HEK293 (cell line): ENCODE measurements around the gene VSTM2L.

Experiments
- CTCF ChIA-PET: fragments of 350-600 bp; formaldehyde crosslinking; extraction: SDS; loops from one replicate; lab custom pipeline; 2021; ENCODE audit warnings: antibody characterized with exemption; lab: Yijun Ruan, JAX
- POLR2A ChIA-PET: fragments of 300-600 bp; formaldehyde crosslinking; extraction: SDS; loops from one replicate; lab custom pipeline; 2020; ENCODE audit warnings: antibody characterized with exemption, inconsistent platforms; lab: Yijun Ruan, JAX
- H3K27ac ChIP-seq: fragments of 200-500 bp; sonication (Bioruptor generic); 2 replicates; pipeline ENCODE4 v1.5.1; 2014; ENCODE audit warnings: low read depth, low read length, control low read depth, inconsistent platforms; ENCODE audit errors: extremely low read depth
- H3K36me3 ChIP-seq, 2 experiments: fragments of 200-500 bp in 1 of 2; sonication (Bioruptor generic) in 1 of 2; 1 replicate in 1 of 2; 2 replicates in 1 of 2; pipeline ENCODE4 v1.5.1; 2014 to 2017; ENCODE audit warnings: inconsistent platforms in 2 of 2, low read length in 2 of 2; ENCODE audit not compliant: control insufficient read depth in 2 of 2, insufficient read depth in 1 of 2
- H3K4me1 ChIP-seq: fragments of 200-500 bp; sonication (Bioruptor generic); 2 replicates; pipeline ENCODE4 v1.5.1; 2014; ENCODE audit warnings: mild to moderate bottlenecking, low read length, inconsistent platforms; ENCODE audit not compliant: control insufficient read depth, insufficient read depth
- H3K4me3 ChIP-seq: 2 replicates; pipeline ENCODE4 v1.5.1; 2011; ENCODE audit warnings: low read depth, mild to moderate bottlenecking, control low read depth, low read length, moderate library complexity
- H3K9me3 ChIP-seq: fragments of 200-500 bp; sonication (Bioruptor generic); 2 replicates; pipeline ENCODE4 v1.5.1; 2014; ENCODE audit warnings: low read depth, low read length, inconsistent platforms; ENCODE audit not compliant: control insufficient read depth, insufficient read depth
- EGR2 ChIP-seq: fragments of 450-650 bp; formaldehyde crosslinking; IDR thresholded peaks from 2 replicates; pipeline ENCODE4 v1.5.1; 2016; ENCODE audit warnings: low read depth, missing biosample characterization, missing genetic modification characterization
- HOXC10 ChIP-seq: sonication (generic); formaldehyde crosslinking; IDR thresholded peaks from 2 replicates; pipeline ENCODE4 v1.8.1; 2023; ENCODE audit warnings: mild to moderate bottlenecking, missing genetic modification reagents
- SALL2 ChIP-seq: fragments of 450-650 bp; formaldehyde crosslinking; IDR thresholded peaks from 2 replicates; pipeline ENCODE4 v1.5.0; 2017; ENCODE audit warnings: missing biosample characterization, mild to moderate bottlenecking, missing genetic modification characterization, borderline replicate concordance
- SCRT2 ChIP-seq: fragments of 450-650 bp; formaldehyde crosslinking; IDR thresholded peaks from 2 replicates; pipeline ENCODE4 v1.5.1; 2016; ENCODE audit warnings: missing biosample characterization, missing genetic modification characterization
- ZFHX2 ChIP-seq: fragments of 450-650 bp; formaldehyde crosslinking; conservative IDR thresholded peaks from 2 replicates; pipeline ENCODE4 v1.5.1; 2016; ENCODE audit warnings: missing biosample characterization, missing genetic modification characterization
- ZNF133 ChIP-seq: fragments of 450-650 bp; formaldehyde crosslinking; IDR thresholded peaks from 2 replicates; pipeline ENCODE4 v1.5.1; 2016; ENCODE audit warnings: missing biosample characterization, missing genetic modification characterization
- ZNF341 ChIP-seq: fragments of 450-650 bp; formaldehyde crosslinking; IDR thresholded peaks from 2 replicates; pipeline ENCODE4; 2016; ENCODE audit warnings: low read depth, missing biosample characterization, missing genetic modification characterization
- ZNF501 ChIP-seq: fragments of 450-650 bp; formaldehyde crosslinking; IDR thresholded peaks from 2 replicates; pipeline ENCODE4 v1.5.1; 2016; ENCODE audit warnings: missing biosample characterization, missing genetic modification characterization
- ZNF548 ChIP-seq: fragments of 450-650 bp; formaldehyde crosslinking; IDR thresholded peaks from 2 replicates; pipeline ENCODE4 v1.5.1; 2016; ENCODE audit warnings: missing biosample characterization, missing genetic modification characterization
- ZNF623 ChIP-seq: fragments of 450-650 bp; formaldehyde crosslinking; IDR thresholded peaks from 2 replicates; pipeline ENCODE4 v1.5.1; 2016; ENCODE audit warnings: missing biosample characterization, missing genetic modification characterization
- ZNF624 ChIP-seq: fragments of 450-650 bp; formaldehyde crosslinking; IDR thresholded peaks from 2 replicates; pipeline ENCODE4 v1.5.1; 2017; ENCODE audit warnings: missing biosample characterization, missing genetic modification characterization
- ZNF791 ChIP-seq: fragments of 450-650 bp; formaldehyde crosslinking; IDR thresholded peaks from 2 replicates; pipeline ENCODE4 v1.5.1; 2016; ENCODE audit warnings: missing biosample characterization, missing genetic modification characterization
- TF ChIP-seq, protein P1 (sequence below): fragments of 450-650 bp; formaldehyde crosslinking; IDR thresholded peaks from 2 replicates; pipeline ENCODE4 v1.5.1; 2016; ENCODE audit warnings: missing biosample characterization, missing genetic modification characterization

VSTM2L gene

DNA sequence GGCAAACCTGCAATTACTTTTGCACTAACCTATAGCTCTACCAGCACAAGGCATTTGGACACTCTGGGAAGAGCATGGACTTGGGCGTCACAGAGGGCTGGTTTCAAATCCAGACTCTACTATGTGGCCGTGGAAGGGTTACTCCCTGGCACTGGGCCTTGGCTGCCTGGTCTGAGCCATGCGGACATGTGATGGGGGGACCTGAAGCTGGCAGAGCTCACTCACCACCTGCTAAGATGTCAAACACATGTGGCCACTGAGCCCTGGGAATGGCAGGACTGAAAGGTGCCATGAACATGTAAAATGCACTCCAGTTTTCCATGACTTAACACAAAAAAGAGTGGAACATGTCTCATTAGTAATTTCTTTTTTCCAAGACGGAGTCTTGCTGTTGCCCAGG lies 23.7 kb downstream of the VSTM2L start (continued):
- TF ChIP-seq SALL2 (tag by site-specific recombination) (no peak), ZNF624 (tag by site-specific recombination) (no peak), SCRT2 (tag by site-specific recombination) (no peak), ZNF501 (tag by site-specific recombination) (no peak), HOXC10 (CRISPR knock-in tag) (no peak)

DNA sequence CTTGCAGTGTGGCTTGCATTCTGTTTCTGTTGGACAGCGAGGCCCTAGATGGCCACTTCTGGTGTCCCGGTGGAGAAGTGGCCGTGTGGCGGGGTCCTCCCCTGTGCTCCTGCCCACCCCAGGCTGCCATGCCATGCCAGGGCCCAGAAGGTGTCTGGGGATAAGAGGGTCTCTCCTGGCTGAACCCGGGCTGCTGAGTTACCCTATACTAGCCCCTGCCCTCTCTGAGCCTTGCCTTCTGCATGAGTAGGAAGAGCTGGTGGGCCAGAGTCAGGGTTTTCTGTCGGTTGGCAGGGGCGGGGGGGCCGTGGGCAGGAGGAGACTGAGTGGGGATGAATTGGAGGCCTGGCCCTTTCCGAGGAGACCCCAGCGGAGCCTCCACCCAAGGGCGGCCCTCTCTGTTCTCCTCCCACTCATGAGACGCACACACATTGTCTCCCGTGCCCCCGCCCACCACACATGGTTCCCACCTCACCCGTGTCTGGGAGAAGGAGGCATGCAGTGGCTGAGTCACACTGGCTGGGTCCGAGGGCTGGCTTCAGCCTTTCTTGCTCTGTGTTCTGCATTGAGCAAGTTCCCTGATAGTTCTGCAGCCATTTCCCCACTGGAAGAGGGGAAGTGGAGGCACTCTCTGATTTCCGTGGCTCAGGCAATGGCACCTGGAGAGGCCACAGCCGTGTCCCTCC lies 24.6 kb downstream of the VSTM2L start:
- POLR2A ChIA-PET, result no interaction called here
- CTCF ChIA-PET, result interaction anchor here (1.1 kb wide), 1 partner anchor 293 kb away, joined by 3 read pairs; no protein-coding TSS in a partner anchor
- TF ChIP-seq EGR2 (tag by site-specific recombination) (peak; percentile 90), ZFHX2 (tag by site-specific recombination) (peak; percentile 89), ZNF133 (tag by site-specific recombination) (no peak), ZNF548 (tag by site-specific recombination) (no peak)

DNA sequence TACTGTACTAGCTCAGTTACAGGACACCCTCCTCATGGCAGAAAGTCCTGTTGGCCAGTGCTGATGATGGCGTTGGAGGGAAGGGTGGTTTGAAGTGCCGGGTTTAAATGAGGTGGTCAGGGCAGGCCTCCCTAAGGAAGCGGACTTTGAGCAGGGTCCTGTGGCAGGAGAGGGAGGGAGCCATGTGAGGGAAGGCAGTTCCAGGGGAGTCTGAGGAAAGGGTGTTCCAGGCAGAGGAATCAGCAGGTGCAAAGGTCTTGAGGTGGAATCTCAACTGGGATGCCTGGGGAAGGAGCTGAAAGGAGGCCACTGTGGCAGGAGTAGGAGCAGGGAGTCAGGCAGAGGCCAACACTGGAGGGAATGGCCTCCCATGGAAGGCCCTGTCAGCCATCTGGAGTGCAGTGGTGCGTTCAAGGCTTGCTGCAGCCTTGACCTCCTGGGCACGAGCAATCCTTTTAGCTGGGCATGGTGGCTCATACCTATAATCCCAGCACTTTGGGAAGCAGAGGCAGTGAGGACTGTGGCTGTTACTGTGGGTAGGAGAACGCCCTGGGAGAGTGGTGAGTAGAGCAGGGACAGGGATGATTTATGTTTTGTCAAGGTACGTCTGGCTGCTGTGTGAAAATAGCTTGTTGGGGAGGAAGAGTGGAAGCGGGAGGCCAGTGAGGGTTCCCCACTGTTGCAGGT lies 26.2 kb downstream of the VSTM2L start:
- POLR2A ChIA-PET, result no interaction called here
- TF ChIP-seq ZNF623 (tag by site-specific recombination), result 0 out of 2 replicates have a peak, but pooled peaks have one; percentile 11
- TF ChIP-seq ZNF791 (tag by site-specific recombination), result no peak
- TF ChIP-seq ZNF341 (tag by site-specific recombination), result peak; percentile 26; the same call in 1 of the 2 replicates
- TF ChIP-seq, all 188 proteins: peak for 2
- Histone ChIP-seq H3K4me1 (no peaks in the 10 kb centered on the region), H3K27ac (no peak overlapping the region), H3K4me3 (no peak overlapping the region), H3K9me3 (no peaks in the 10 kb centered on the region), H3K36me3 (no peaks in the 10 kb centered on the region)
- CTCF ChIA-PET, result no interaction called here

More for the DNA sequence above, 24.6 kb downstream of the VSTM2L start:
- no peaks in the 10 kb centered on the region for H3K36me3 ChIP-seq
- H3K27ac ChIP-seq, result no peak overlapping the region
- no peaks in the 10 kb centered on the region for H3K4me1 ChIP-seq
- H3K9me3 ChIP-seq, result no peaks in the 10 kb centered on the region
- H3K4me3 ChIP-seq, result no peak overlapping the region

DNA sequence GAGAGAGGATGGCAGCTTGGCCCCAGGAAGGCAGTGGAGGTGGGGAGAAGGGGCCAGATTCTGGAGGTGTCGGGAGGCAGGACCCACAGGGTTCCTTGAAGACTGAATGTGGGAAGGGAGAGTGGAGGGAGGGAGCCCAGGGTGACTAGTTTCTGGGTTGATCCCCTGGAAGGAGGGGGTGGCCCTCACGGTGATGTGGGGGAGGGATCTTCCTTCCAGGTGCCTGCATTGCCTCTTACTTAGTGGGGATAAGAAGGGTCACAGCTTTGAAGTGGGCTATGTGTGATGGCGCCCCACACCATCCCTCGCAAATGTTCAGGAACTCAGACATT lies 26.7 kb downstream of the VSTM2L start:
- Histone ChIP-seq H3K27ac (no peak overlapping the region), H3K9me3 (no peaks in the 10 kb centered on the region), H3K4me3 (no peak overlapping the region), H3K4me1 (no peaks in the 10 kb centered on the region), H3K36me3 (no peaks in the 10 kb centered on the region)
- ChIA-PET POLR2A (no interaction called here), CTCF (no interaction called here)
- TF ChIP-seq EGR2 (tag by site-specific recombination) (peak; percentile 67), ZFHX2 (tag by site-specific recombination) (peak; percentile 62)
- TF ChIP-seq, protein P1, sequence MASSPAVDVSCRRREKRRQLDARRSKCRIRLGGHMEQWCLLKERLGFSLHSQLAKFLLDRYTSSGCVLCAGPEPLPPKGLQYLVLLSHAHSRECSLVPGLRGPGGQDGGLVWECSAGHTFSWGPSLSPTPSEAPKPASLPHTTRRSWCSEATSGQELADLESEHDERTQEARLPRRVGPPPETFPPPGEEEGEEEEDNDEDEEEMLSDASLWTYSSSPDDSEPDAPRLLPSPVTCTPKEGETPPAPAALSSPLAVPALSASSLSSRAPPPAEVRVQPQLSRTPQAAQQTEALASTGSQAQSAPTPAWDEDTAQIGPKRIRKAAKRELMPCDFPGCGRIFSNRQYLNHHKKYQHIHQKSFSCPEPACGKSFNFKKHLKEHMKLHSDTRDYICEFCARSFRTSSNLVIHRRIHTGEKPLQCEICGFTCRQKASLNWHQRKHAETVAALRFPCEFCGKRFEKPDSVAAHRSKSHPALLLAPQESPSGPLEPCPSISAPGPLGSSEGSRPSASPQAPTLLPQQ (tag by site-specific recombination), result no peak
